ENCODE data around the gene GPX7. TPM values are rescaled to one million over a fixed set of nuclear protein-coding genes. Genes with fewer than 3 reads are reported as not detected.

The GPX7 gene
- total RNA-seq, 1 donor from 2014 or later, result 20.9 TPM

DNA sequence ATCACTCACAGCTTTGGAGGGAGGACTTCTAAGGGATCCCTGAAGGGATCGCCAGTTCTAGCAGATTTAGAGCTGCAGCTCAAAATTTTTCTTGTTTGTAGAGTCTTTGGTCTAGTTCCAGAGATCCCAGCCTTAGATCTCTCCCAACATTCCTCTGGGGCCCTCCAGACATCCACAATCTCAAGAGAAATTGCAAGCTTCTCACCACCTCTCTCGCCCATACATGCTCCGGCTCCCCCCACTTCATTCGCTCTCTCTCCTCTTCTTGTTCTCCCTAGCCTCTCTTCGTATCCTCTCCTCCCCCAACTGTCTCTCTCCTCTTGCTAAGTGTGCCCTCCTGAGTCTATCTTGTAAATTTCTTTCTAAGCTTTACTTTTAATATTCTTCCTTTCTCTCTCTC lies 34.2 kb upstream of the GPX7 start:
- Mint-ChIP-seq H3K36me3 (ENCODE audit: low read depth) (no peaks in the 10 kb centered on the region), H3K4me3 (no peak overlapping the region), H3K27me3 (no peaks in the 10 kb centered on the region), H3K4me1 (peaks cover 32% of the 10 kb centered on the region), H3K27ac (peak overlapping the region; percentile 3), H3K9me3 (no peaks in the 10 kb centered on the region)
- TF ChIP-seq, protein P1, sequence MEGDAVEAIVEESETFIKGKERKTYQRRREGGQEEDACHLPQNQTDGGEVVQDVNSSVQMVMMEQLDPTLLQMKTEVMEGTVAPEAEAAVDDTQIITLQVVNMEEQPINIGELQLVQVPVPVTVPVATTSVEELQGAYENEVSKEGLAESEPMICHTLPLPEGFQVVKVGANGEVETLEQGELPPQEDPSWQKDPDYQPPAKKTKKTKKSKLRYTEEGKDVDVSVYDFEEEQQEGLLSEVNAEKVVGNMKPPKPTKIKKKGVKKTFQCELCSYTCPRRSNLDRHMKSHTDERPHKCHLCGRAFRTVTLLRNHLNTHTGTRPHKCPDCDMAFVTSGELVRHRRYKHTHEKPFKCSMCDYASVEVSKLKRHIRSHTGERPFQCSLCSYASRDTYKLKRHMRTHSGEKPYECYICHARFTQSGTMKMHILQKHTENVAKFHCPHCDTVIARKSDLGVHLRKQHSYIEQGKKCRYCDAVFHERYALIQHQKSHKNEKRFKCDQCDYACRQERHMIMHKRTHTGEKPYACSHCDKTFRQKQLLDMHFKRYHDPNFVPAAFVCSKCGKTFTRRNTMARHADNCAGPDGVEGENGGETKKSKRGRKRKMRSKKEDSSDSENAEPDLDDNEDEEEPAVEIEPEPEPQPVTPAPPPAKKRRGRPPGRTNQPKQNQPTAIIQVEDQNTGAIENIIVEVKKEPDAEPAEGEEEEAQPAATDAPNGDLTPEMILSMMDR (IDR thresholded peaks at IDR 0.05), result no peak
- ChIA-PET CTCF (no interaction called here), POLR2A (interaction anchor here (0.6 to 0.9 kb wide), 4 partner anchors 15 to 100 kb away, joined by 3 to 5 read pairs (median 4); partner anchors contain the start of gene TUT4)
- ATAC-seq (ENCODE audit: low read depth), result no peak
- intact Hi-C loops (cut with micrococcal nuclease), result loop anchor here (5.0 kb wide), 2 partner anchors 34 to 36 kb away; partner anchors contain the start of gene GPX7
- DNase-seq, result no peak

DNA sequence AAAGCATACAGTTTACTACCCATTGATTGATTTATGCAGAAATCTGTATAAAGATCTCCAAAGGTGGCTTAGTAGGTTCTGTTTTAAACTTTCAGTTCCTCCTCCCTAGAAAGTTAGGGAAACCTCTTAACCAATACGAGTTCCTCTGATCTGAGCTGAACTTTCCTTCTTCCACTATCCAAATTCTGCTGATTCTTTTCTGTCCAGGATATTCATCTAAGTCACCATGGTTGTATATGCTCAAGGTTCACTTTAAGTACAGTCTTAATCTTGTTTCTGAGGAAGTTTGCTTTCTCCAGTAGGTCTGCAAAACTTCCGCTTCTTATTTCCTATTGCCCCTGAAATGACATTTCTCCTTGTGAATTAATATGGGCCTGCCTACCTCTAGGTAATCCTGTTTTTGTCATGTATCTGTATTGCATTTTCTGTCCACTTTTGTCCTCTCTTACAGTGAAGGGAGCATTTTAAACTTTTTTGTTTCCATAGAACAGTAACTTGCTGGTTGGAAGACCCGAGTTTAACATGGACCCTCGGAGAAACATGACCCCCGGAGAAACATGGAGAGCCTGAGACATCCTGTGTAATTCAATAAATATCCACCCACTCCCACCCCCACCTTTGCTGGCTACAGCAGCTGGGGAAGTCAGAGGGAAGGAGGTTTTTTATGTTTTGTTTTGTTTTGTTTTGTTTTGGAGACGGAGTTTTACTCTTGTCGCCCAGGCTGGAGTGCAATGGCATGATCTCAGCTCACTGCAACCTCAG lies 32.5 kb upstream of the GPX7 start:
- peak overlapping the region; percentile 0 for H3K4me3 Mint-ChIP-seq
- CTCF ChIA-PET, result no interaction called here

GRCh38 chr1:52571783-52572182 lies 30.4 kb upstream of the GPX7 start:
- no peaks in the 10 kb centered on the region for H3K9me3 Mint-ChIP-seq
- TF ChIP-seq, protein P1 (IDR thresholded peaks at IDR 0.05), result no peak

More for the DNA sequence above, 32.5 kb upstream of the GPX7 start:
- H3K4me1 Mint-ChIP-seq, result peaks cover 32% of the 10 kb centered on the region
- H3K9me3 Mint-ChIP-seq, result no peaks in the 10 kb centered on the region
- POLR2A ChIA-PET, result interaction anchor here (0.6 to 1.3 kb wide), 5 partner anchors 9 to 1488 kb away, joined by 3 to 8 read pairs (median 5); partner anchors contain the start of gene TUT4
- peak; percentile 34 for ATAC-seq (ENCODE audit: low read depth)
- no peak for DNase-seq
- peak overlapping the region; percentile 0 for H3K27ac Mint-ChIP-seq
- no peaks in the 10 kb centered on the region for H3K36me3 Mint-ChIP-seq (ENCODE audit: low read depth)
- no peaks in the 10 kb centered on the region for H3K27me3 Mint-ChIP-seq
- TF ChIP-seq, protein P1 (IDR thresholded peaks at IDR 0.05), result no peak
- intact Hi-C loops (cut with micrococcal nuclease), result loop anchor here (5.0 kb wide), 2 partner anchors 33 to 37 kb away; partner anchors contain the start of gene GPX7

DNA sequence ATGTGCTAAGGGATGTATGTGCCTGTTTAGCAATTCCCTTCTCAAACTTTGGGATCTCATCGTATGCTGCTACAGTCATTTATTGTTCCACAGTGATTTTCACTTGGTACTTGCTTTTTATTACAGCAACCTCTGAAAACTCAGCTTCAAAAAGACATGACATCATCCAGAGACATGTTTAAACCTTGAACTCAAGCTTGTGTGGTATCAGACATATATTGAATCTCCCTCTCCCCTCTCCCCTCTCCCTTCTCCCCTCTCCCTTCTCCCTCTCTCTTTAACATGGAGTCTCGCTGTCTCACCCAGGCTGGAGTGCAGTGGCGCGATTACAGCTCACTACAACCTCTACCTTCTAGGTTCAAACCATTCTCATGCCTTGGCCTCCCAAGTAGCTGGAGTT lies 29.8 kb upstream of the GPX7 start:
- CTCF ChIA-PET, result no interaction called here
- intact Hi-C loops (cut with micrococcal nuclease), result no loop called here
- H3K27me3 Mint-ChIP-seq, result no peaks in the 10 kb centered on the region
- no peak overlapping the region for H3K27ac Mint-ChIP-seq
- no peaks in the 10 kb centered on the region for H3K9me3 Mint-ChIP-seq
- TF ChIP-seq, protein P1 (IDR thresholded peaks at IDR 0.05), result no peak
- peaks cover 32% of the 10 kb centered on the region for H3K4me1 Mint-ChIP-seq
- ATAC-seq (ENCODE audit: low read depth) (no peak), DNase-seq (no peak)
- POLR2A ChIA-PET, result interaction anchor here (0.6 to 1.1 kb wide), 2 partner anchors 19 to 38 kb away, joined by 4 read pairs; partner anchors contain the start of gene TUT4
- no peaks in the 10 kb centered on the region for H3K36me3 Mint-ChIP-seq (ENCODE audit: low read depth)
- no peak overlapping the region for H3K4me3 Mint-ChIP-seq

More at GRCh38 chr1:52571783-52572182, 30.4 kb upstream of the GPX7 start:
- Mint-ChIP-seq H3K4me3 (no peak overlapping the region), H3K27me3 (no peaks in the 10 kb centered on the region), H3K36me3 (ENCODE audit: low read depth) (no peaks in the 10 kb centered on the region), H3K4me1 (peaks cover 32% of the 10 kb centered on the region), H3K27ac (no peak overlapping the region)
- DNase-seq, result no peak
- intact Hi-C loops (cut with micrococcal nuclease), result no loop called here
- ChIA-PET CTCF (no interaction called here), POLR2A (interaction anchor here (1.1 kb wide), 1 partner anchor 19 kb away, joined by 4 read pairs; the partner anchor contains the start of gene TUT4)
- no peak for ATAC-seq (ENCODE audit: low read depth)

DNA sequence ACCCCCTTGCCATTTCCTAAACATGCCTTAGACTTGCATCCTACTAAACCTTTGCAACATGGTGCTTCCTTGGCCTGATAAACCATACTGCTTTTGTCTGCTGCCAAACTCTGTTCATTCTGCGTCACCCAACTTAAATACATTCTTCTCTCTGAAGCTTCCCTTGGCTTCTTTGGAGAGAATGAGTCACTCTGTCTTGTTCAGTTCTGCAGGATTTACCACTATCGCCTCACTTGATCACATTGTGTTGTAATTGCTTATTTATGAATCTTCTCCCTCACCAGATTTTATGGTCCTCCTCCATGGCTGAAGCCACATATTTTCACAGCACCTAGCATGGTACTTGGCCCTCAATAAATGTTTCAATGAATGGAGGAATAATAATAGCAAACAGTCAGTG lies 27.6 kb upstream of the GPX7 start:
- POLR2A ChIA-PET, result interaction anchor here (0.6 kb wide), 1 partner anchor 52 kb away, joined by 3 read pairs; no protein-coding TSS in a partner anchor
- no peak overlapping the region for H3K27ac Mint-ChIP-seq
- H3K9me3 Mint-ChIP-seq, result no peaks in the 10 kb centered on the region
- H3K36me3 Mint-ChIP-seq (ENCODE audit: low read depth), result no peaks in the 10 kb centered on the region
- intact Hi-C loops (cut with micrococcal nuclease), result no loop called here
- CTCF ChIA-PET, result no interaction called here
- no peaks in the 10 kb centered on the region for H3K27me3 Mint-ChIP-seq
- TF ChIP-seq, protein P1 (IDR thresholded peaks at IDR 0.05), result no peak
- H3K4me3 Mint-ChIP-seq, result no peak overlapping the region
- no peak for ATAC-seq (ENCODE audit: low read depth)
- H3K4me1 Mint-ChIP-seq, result peaks cover 12% of the 10 kb centered on the region
- no peak for DNase-seq

All from activated B cell treated with CpG ODN at 0.5 μM for 24 hours (primary cell).